ENCODE data around the gene PRPSAP2. TPM values are rescaled to one million over a fixed set of nuclear protein-coding genes. Genes with fewer than 3 reads are reported as not detected.

PRPSAP2 gene
- total RNA-seq, 1 experiment from 2014 or later: 37.8 TPM

DNA sequence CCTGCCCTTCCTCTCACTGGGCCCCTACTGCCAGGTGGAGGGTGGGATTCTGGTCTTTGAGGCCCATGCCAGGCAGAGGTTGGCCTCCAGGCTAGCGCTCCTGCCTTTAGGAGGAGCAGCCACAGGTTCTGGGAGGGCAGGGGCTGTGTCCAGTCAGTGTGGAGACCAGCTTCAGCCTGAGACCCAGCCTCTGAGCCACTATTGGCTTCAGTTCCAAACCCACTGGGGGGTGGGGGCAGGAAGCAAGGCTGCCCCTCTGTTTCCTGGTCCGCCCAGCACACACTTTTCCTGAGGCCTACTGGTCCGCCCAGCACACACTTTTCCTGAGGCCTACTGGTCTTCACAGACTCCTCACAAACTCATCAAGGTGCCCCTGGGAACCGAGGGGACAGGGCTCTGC, 110.4 kb downstream of the PRPSAP2 start:
- H3K27me3 ChIP-seq (ENCODE audit: insufficient read depth, low read length): no peaks in the 10 kb centered on the region
- TF ChIP-seq POLR2AphosphoS5 (IDR thresholded peaks at IDR 0.05; ENCODE audit: low read depth, low read length): no peak; the same call in 1 of the 2 replicates
- no peak for TF ChIP-seq JUND (IDR thresholded peaks at IDR 0.05)
- no peak for TF ChIP-seq SP1 (IDR thresholded peaks at IDR 0.05; ENCODE audit: low read depth)
- no peak for TF ChIP-seq EZH2 (IDR thresholded peaks at IDR 0.05)
- TF ChIP-seq EGR1 (IDR thresholded peaks at IDR 0.05; ENCODE audit: low read depth): no peak
- TF ChIP-seq ZBTB33 (IDR thresholded peaks at IDR 0.05; ENCODE audit: extremely low read depth, insufficient replicate concordance, low read length): no peak
- no peak for TF ChIP-seq ZFX (IDR thresholded peaks at IDR 0.05)
- TF ChIP-seq SIN3A (IDR thresholded peaks at IDR 0.05; ENCODE audit: low read depth): no peak
- no peak for TF ChIP-seq ZNF274 (IDR thresholded peaks at IDR 0.05; ENCODE audit: low read depth, low read length)
- no peak for TF ChIP-seq ATF3 (IDR thresholded peaks at IDR 0.05)
- no peak for TF ChIP-seq RAD21 (IDR thresholded peaks at IDR 0.05; ENCODE audit: low read depth)
- TF ChIP-seq EZH2phosphoT487 (IDR thresholded peaks at IDR 0.05; ENCODE audit: borderline replicate concordance): no peak
- no peak for TF ChIP-seq CTCF (IDR thresholded peaks at IDR 0.05 in 2 of 3, conservative IDR thresholded peaks at IDR 0.05 in 1 of 3; ENCODE audit: borderline replicate concordance in 1 of 3, insufficient read depth in 1 of 3, low read depth in 2 of 3, low read length in 2 of 3)
- TF ChIP-seq TCF7L2 (IDR thresholded peaks at IDR 0.05; ENCODE audit: borderline replicate concordance, extremely low read depth, insufficient read depth, insufficient read length): no peak
- TF ChIP-seq YY1 (IDR thresholded peaks at IDR 0.05; ENCODE audit: extremely low read depth, insufficient replicate concordance, low read depth, low read length): no peak
- H3K4me1 ChIP-seq (ENCODE audit: control insufficient read depth in 1 of 2, insufficient read depth in 2 of 2, low read length in 2 of 2): peaks cover 23 to 47% of the 10 kb centered on the region in 2 experiments
- ChIA-PET POLR2A (no interaction called here), RAD21 (ENCODE audit: low non-redundant PET in 1 of 2, low total read pairs in 2 of 2, uncharacterized antibody in 2 of 2, unreplicated experiment in 2 of 2) (no interaction called here), CTCF (no interaction called here)
- H3K79me2 ChIP-seq (ENCODE audit: insufficient read depth, low read length): peaks cover 3% of the 10 kb centered on the region; the same call in 1 of the 2 replicates
- no peak for DNase-seq (ENCODE audit: low read depth, low spot score)
- BruUV-seq (replicated peaks): no TSS peak
- no peaks in the 10 kb centered on the region for H4K20me1 ChIP-seq (ENCODE audit: insufficient read depth)
- peaks cover 12 to 17% of the 10 kb centered on the region in 2 experiments; a peak in 3 of 4 replicates for H3K36me3 ChIP-seq (ENCODE audit: control insufficient read depth in 1 of 2, insufficient read depth in 2 of 2, low read length in 2 of 2)
- H3K9me2 ChIP-seq (ENCODE audit: insufficient read depth): no peaks in the 10 kb centered on the region
- no peak overlapping the region for H3K4me2 ChIP-seq (ENCODE audit: low read length)
- no peak overlapping the region for H3K9ac ChIP-seq (ENCODE audit: low read length)
- no peak for ATAC-seq
- no peak overlapping the region; the same call in 1 of the 2 replicates for H3K27ac ChIP-seq (ENCODE audit: low read depth, low read length)
- no peaks in the 10 kb centered on the region for H3K9me3 ChIP-seq (ENCODE audit: control insufficient read depth in 1 of 2, insufficient read depth in 1 of 2, low read depth in 1 of 2, low read length in 2 of 2)
- H3K4me3 ChIP-seq (replicated peaks in 1 of 2; ENCODE audit: low read depth in 1 of 2, low read length in 2 of 2): no peak overlapping the region
- no peak overlapping the region for H2AFZ ChIP-seq (ENCODE audit: low read depth, low read length, poor library complexity, severe bottlenecking)
- intact Hi-C loops (cut with micrococcal nuclease): no loop called here

Measured in HCT116 (cell line).